CD4-positive, alpha-beta T cell treated with Interleukin-1 beta for 1 hour (primary cell): ENCODE results near the gene SSTR3.

Experiments
- DNase-seq, 2 donors: peaks; one replicate each; pipeline ENCODE4 v3.0.0-alpha.2; 2020 to 2022

Gene SSTR3

DNA sequence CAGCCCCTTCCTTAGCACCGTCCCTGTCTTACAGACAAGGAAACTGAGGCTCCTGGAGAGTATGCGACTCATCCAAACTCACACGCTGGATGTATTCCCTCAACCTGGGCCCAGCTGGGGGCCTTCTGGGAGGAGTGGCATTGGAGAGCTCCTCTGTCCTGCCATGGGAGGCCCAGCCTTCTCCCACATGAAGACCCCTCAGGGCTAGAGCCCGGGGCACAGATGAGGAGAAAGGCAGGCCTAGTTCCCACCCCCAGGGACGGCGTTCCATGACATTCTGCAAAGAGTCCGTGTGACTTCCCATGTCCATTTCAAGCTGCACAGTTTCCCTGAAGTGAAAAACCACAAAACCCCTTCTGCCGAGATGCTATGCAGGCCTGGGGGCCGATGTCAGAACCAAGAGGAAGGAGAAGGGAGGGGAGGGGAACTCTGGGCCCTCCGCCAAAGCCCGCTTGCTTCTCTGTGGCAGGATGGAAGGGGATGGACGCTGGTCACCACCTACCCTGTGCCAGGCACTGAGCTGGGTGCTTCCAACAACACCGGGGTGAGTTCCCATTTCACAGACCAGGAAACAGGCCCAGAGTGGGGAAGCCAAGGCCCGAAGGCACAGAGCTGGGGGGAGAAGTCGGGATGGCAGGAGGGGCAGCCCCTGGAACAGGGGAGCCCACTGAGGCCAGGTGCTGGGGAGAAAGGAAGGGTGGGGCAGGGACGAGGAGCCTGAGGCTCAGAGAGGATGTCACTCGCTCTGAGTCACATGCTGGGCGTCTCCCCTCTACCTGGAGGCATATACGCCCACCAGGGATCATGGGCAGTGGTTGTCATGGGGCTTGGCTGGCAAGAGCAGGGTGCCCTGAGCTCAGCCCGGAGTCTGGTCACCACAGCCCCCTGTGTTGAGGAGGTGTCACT lies 16.1 kb upstream of the SSTR3 start:
- peak; percentile 56 to 63 for DNase-seq

GRCh38 chr22:37226514-37226913 lies 14.2 kb upstream of the SSTR3 start:
- DNase-seq: no peak

GRCh38 chr22:37226087-37226486 lies 13.8 kb upstream of the SSTR3 start:
- DNase-seq: no peak

DNA sequence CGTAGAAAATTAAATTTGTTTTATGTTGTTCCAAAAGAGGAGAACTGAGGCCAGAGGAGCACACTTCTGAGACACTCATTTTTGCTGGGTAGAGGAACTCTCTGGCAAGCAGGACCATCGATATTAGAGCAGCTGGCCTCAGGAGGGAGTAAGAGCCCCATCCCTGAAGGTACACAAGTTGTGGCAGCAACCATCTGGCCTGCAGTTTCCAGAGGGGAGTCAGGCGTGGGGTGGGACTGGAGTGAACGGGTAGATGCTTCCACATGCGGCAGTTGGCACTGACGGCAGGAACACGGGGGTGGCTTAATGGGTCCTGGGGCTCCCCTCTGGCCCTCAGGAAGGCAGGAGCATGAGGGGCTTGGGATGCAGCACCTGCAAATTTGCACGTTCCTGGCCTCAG lies 13.2 kb upstream of the SSTR3 start:
- no peak for DNase-seq

DNA sequence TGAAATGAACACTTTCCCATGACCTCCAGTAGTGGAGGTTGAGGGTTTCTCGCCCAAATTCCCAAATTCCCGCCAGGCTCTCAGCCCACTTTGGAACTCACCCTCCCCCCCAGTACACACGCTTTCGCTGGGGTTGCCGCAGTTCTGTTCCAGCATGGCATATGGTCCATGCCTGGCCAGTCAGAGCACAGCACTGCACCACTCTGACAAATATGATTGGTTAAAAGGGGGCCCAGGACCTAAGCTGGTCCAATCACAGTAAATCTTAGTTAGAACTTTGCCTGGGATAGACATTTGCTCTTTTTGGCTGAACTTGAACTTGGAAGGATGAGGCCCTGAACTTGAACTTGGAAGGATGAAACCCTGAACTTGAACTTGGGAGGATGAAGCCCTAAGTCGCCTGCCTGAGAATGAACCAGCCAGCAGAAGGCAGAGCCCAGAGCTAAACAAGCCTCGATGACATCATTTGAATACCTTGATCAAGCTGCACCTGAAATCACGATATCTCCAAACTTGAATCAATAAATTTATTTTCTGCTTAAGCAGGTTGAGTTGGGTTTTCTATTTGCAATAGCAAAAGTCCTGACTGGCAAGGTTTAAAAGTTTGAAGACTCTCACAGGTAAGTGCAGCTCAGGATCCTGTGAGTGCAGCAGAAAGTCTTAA lies 12.6 kb upstream of the SSTR3 start:
- no peak for DNase-seq

- no peak for DNase-seq
These were observed 11.8 kb upstream of the SSTR3 start for GRCh38 chr22:37223965-37224551.

DNA sequence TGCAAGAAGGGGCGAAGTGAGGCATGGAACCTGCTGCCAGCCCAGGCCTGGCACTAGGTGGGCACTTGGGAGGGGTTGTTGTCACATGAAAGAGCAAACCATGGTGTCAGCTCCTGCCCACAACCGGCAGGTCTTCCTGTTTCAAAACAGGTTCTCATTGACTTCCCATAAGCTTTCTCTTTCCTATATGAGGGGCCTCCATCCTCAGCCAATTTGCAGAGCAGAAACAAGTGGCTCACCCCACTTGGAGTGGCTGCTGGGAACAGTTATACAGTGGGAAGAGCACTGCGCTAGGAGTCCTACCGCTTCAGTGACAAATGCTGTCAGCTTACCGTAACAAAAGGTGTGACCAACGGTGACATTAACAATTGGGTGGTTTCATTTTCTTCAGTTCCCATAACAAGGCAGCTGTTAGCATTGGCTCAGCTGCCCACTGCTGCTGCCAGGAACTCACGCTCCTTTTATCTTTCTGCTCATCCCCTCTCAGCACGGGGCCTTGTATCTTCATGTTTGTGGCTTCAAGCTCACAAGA lies 10.2 kb upstream of the SSTR3 start:
- DNase-seq: peak; percentile 40 to 65

DNA sequence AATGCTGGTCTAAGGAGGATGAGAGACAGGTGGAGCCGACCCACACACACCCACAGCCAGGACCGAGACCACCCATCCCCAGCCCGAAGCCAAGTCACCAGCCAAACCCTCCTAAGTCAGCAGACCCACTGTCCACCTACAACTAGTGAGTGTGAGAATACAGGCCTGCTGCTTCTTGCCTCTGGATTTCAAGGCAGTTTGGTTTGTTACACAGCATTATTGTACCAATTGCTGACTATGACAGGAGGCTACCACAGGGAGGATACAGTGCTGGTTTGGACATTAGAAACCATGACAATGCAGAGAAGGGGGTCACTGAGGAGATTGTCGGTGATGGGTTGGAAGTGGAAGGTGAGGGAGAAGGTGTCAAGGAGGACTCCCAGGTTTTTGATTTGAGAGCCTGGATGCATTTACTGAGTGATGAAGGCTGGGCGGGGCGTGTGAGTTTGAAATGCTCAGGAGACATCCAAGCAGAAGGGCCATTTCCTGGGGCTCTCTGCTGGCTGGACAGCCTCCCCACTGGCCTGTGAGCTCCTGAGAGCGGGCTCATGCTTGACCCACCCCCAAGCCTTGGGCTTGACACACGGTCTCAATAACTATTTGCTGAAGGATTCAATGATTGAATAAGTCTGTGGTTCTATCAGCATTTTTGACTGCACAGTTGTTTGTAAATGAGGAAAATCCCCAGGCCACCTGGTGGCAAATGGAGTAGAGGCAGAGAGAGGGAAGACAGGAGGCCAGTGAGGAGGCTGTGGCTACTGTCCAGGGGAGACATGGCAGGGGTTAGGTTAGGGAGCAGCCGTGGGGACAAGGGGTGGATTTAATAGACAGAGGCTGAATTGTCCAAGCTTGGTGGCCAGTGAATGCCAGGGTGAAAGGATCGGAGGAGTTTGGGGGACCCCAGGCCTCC lies 9.4 kb upstream of the SSTR3 start:
- DNase-seq: no peak

- peak in 1 of 2 donors; percentile 48 for DNase-seq
These were observed 8.3 kb upstream of the SSTR3 start for GRCh38 chr22:37220543-37220981.

DNA sequence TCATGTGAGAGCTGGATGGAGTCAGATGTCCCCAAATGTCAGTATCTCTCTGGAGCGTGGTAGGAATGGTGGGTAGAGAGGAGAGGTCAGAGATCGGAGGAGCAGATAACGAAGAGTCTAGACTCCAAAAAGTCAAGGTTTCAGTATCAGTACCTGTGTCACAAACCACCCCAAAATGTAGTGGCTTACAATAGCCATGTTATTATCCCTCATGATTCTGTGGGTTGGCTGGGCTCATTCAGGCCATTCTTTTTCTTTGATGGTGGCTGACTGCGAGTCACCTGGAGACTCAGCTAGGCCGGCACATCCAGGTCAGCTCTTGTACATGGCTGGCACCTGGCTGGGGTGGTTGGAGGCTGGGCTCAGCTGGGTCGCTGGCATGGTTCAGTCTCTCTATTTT lies 7.3 kb upstream of the SSTR3 start:
- DNase-seq: no peak

DNA sequence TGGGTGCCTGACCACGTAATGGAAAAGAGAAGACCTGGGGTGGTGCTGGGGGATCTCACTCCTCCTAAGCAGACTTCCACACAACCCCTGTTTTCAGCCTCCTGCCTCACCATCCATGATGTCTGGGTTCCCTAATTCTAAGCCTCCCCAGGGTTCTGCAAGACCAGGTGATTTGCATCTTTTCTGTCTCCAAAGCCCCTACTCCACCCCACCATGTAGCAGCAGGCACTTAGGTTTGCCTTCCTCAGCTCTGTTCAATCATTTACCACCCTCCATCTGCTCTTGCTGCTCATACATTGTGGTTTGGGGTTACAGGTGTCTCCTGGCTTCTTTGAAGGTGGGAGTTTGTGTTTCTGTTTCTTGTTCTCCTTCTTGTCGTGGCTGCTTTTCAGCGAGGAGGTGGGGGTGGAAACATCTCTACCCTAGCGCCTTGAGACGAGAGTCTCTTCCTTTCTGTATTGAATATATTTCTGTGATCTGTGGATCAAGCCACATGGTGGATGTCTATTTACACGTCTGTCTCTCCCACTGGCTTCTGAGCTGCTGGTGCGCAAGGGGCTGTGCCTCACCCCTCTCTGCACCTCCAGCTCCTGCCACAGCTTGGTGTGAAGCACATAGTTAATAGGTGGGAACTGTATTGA lies 6.6 kb upstream of the SSTR3 start:
- DNase-seq: peak; percentile 76 to 81

GRCh38 chr22:37218399-37218770 lies 6.1 kb upstream of the SSTR3 start:
- no peak for DNase-seq

DNA sequence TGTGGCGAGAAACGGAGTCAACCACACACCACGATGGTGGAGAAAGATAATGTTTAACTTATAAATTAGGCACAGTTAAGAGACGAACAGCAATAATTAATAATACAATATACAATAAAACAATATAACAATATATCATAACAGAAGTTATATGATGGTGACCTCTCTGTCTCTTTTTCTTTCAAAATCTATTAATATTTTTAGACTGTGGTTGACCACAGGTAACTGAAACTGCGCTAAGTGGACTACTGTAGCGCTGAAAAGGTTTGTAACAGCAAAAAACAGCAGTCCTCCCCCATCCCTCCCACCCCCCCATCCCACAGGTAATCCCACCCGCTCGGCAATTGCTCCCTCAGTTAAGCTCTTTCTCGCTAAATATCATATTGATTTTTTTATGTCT lies 3.6 kb upstream of the SSTR3 start:
- DNase-seq: no peak

- DNase-seq: no peak
These were observed 2.4 kb upstream of the SSTR3 start for GRCh38 chr22:37214731-37215030.

DNA sequence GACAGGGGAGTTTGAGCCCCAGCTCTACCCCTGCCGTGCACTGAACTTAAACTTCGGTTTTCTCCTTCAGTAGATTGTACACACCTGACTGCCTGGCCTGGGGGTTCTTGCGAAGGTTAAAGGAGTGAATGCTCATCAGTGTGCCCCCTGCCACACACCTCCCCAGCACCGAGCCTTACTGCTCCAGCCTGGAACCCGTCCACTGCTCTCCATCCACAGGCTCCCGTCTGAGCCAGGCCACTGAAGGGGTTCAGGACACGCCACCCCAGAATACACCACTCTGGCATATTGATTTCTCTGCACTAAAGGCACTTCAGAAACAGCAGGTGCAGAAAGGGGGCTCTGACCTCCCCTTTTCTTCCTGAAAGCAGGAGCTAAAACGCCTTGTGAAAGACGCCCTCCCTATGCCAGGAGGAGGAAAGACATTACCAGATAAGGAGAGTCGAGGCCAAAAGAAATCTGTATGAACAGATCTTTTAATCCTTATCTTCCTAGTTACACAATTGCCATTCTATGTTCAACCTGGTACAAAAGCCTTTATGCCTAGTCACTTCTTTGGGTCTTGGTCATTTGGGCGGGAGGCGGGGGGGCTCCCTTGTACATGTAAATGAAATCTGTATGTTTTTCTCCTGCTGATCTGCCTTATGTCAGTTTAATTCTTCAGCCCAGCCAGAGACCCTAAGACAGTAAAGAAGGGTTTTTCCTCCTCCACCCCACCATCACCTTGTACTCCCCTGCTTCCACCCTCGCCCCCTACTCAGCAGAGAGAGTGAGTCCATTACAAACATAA lies 1.9 kb upstream of the SSTR3 start:
- no peak for DNase-seq

- no peak for DNase-seq
These were observed 1.1 kb upstream of the SSTR3 start for GRCh38 chr22:37213218-37213855.

DNA sequence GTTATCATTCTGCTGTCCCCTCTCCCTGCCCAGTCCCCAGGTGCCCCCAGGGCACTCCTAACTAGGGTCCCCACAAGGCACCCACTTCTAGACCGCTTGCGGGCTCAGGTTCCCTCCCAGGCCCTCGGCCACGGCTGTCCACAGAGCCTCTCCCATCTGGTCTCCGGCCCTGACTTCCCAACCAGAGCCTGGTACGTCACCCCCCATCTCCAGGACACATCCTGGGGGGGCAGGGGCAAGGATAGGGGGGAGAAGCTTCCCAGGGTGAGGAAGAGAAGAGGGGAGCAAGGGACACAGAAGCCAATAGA lies 457 bp downstream of the SSTR3 start:
- no peak for DNase-seq

GRCh38 chr22:37211075-37211865 lies 1.0 kb downstream of the SSTR3 start:
- no peak for DNase-seq

- no peak for DNase-seq
These were observed 2.1 kb downstream of the SSTR3 start for GRCh38 chr22:37210041-37210803.
